Heart left ventricle (tissue), 16 donors: ENCODE results near the gene KDM6B. TPM values are rescaled to one million over a fixed set of nuclear protein-coding genes. Genes with fewer than 3 reads are reported as not detected.
"Not testable (repeated sequence)": the region's sequence is repeated elsewhere in the genome, so short reads cannot be mapped to it uniquely, and the experiment has no call there.

Experiments used
- ATAC-seq, 4 donors: fragments of 200-7000 bp; cut with Tn5 transposase; one replicate each; pipeline ENCODE4 v1.9.1; 2020 to 2022; ENCODE audit warnings: moderate library complexity in 4 of 4, mild to moderate bottlenecking in 3 of 4, moderate number of reproducible peaks in 1 of 4
- DNase-seq, 5 donors: peaks; one replicate each; pipeline ENCODE4 v3.0.0-alpha.2; 2020
- H3K27ac ChIP-seq, 12 donors: fragments of 200-600 bp; sonication (generic) in 4 of 12; one replicate each; pipeline versions ENCODE4 v1.5.0 to v1.8.0; 2016 to 2022; ENCODE audit warnings: mild to moderate bottlenecking in 2 of 12
- H3K27me3 ChIP-seq, 9 donors: fragments of 200-600 bp; sonication (generic) in 2 of 9; one replicate each; pipeline versions ENCODE4 v1.5.1 to v1.8.0; 2016 to 2022; ENCODE audit warnings: mild to moderate bottlenecking in 3 of 9
- H3K36me3 ChIP-seq, 9 donors: fragments of 200-600 bp; sonication (generic) in 2 of 9; one replicate each; pipeline versions ENCODE4 v1.5.0 to v1.8.0; 2018 to 2022; ENCODE audit warnings: mild to moderate bottlenecking in 2 of 9
- H3K4me1 ChIP-seq, 12 donors: fragments of 200-600 bp; sonication (generic) in 4 of 12; one replicate each; pipeline versions ENCODE4 v1.5.0 to v1.8.0; 2016 to 2022; ENCODE audit warnings: mild to moderate bottlenecking in 3 of 12
- H3K4me3 ChIP-seq, 12 donors: fragments of 200-600 bp; sonication (generic) in 4 of 12; one replicate each; pipeline versions ENCODE4 v1.5.0 to v1.8.0; 2017 to 2022; ENCODE audit warnings: mild to moderate bottlenecking in 9 of 12, moderate library complexity in 4 of 12
- H3K9me3 ChIP-seq, 12 donors: fragments of 200-600 bp; sonication (generic) in 4 of 12; one replicate each; pipeline versions ENCODE4 v1.5.0 to v1.8.0; 2016 to 2022; ENCODE audit warnings: mild to moderate bottlenecking in 1 of 12
- POLR2A ChIP-seq, 2 donors: fragments of 450-650 bp; IDR thresholded peaks; one replicate each; pipeline ENCODE4 v1.6.1; 2017; ENCODE audit warnings: antibody characterized with exemption in 2 of 2, mild to moderate bottlenecking in 2 of 2, moderate library complexity in 2 of 2
- WGBS, 4 donors: extraction: QIAGEN DNeasy Blood & Tissue Kit in 2 of 4; methylation state at CpG; one replicate each; pipeline versions ENCODE4 v1.1.5 to v1.1.7; 2013 to 2018; 5-methylcytosine and 5-hydroxymethylcytosine counted together
- intact Hi-C, 10 donors: fragments of 100-400 bp; cut with DNase I; formaldehyde crosslinking; loops; one replicate each; pipeline versions ENCODE4 v1.11.1 to v1.14.2; 2022
- polyA plus RNA-seq, 2 donors: library from polyadenylated mRNA; stranded (reverse); fragments of 200-250 nt; gene quantifications; one replicate each; pipeline ENCODE4 v1.2.3, GENCODE V29; 2013
- total RNA-seq, 9 donors: library from RNA; depleted of rRNA in 2 of 9; stranded (reverse); fragments of >200 nt in 2 of 9; fragmentation: NEBNext Ultra II Directional in 3 of 9; extraction: Animal tissue kit (Norgen Biotek cat#: 25700) in 3 of 9; gene quantifications; one replicate each; pipeline versions ENCODE4 v1.1.0 to v1.2.4, GENCODE V29; 2016 to 2023
- TF ChIP-seq, protein P1 (sequence below), 12 donors: fragments of 200-600 bp; sonication (generic) in 4 of 12; IDR thresholded peaks; one replicate each; pipeline versions ENCODE4 v1.5.0 to v1.8.0; 2018 to 2022; ENCODE audit warnings: antibody characterized with exemption in 12 of 12, mild to moderate bottlenecking in 5 of 12
- donor health status: ischemic (EF 13 %, LVEDD 7.1; RV severe dilation, severe dysfunction).
- donor health status: healthy with polysubstance abuse.
- donor health status: DM: no; HTN: yes; CAD: no.
- donor health status: DM: no; HTN: no; CAD: no.
- donor health status: ischemic (EF 25% LVEDD 6.9; RV normal size, moderate dysfunction).
- donor health status: ischemic (EF 25% LVEDD 5.7; RV mildly dilated, moderate dysfunction).
- donor health status: healthy.
- donor health status: DM: yes; HTN: yes; CAD: no.
- donor health status: ischemic (EF 35%, LVEDD 5.7; RV mildly dilated, moderate dysfunction).
- donor health status: nonischemic (EF 11% LVEDD 7.7; RV severe dilation, severe dysfunction).
- donor health status: DM: yes; HTN: yes; CAD: no.
- donor health status: PGD.
- donor health status: ischemic (EF 29% LVEDD 5.4; RV normal size, mild dysfunction).
- donor health status: nonischemic (EF 23%, LVEDD 6.1; RV moderate dilation, normal function).

Gene KDM6B
- total and polyA plus RNA-seq, 11 donors = 7.4 to 29.3 (median 20.6) TPM

GRCh38 chr17:7862692-7863437 lies 28.8 kb downstream of the KDM6B start:
- intact Hi-C loops = loop anchor here (1.0 to 10.0 kb wide), 12 partner anchors 26 to 194 kb away; partner anchors contain the start of gene CHD3 (in 2 of the 10)
- peaks cover 0 to 4% (median 0%) of the 10 kb centered on the region in 12 donors for H3K9me3 ChIP-seq
- no peaks in the 10 kb centered on the region for H3K27me3 ChIP-seq
- H3K4me1 ChIP-seq = peaks cover 0 to 20% (median 13%) of the 10 kb centered on the region in 12 donors
- TF ChIP-seq, protein P1, sequence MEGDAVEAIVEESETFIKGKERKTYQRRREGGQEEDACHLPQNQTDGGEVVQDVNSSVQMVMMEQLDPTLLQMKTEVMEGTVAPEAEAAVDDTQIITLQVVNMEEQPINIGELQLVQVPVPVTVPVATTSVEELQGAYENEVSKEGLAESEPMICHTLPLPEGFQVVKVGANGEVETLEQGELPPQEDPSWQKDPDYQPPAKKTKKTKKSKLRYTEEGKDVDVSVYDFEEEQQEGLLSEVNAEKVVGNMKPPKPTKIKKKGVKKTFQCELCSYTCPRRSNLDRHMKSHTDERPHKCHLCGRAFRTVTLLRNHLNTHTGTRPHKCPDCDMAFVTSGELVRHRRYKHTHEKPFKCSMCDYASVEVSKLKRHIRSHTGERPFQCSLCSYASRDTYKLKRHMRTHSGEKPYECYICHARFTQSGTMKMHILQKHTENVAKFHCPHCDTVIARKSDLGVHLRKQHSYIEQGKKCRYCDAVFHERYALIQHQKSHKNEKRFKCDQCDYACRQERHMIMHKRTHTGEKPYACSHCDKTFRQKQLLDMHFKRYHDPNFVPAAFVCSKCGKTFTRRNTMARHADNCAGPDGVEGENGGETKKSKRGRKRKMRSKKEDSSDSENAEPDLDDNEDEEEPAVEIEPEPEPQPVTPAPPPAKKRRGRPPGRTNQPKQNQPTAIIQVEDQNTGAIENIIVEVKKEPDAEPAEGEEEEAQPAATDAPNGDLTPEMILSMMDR (IDR thresholded peaks at IDR 0.05) = peak; percentile 69 to 90 (median 83)
- no peak for TF ChIP-seq POLR2A (IDR thresholded peaks at IDR 0.05)
- no peak overlapping the region for H3K27ac ChIP-seq
- H3K4me3 ChIP-seq = no peak overlapping the region
- 36 to 46% (median 40%) methylated on average over 3 of the region's 3 CpGs for WGBS, 4 donors
- DNase-seq (peak in 1 of 5 donors; percentile 49), ATAC-seq (no peak)
- peaks cover 0 to 38% (median 5%) of the 10 kb centered on the region in 9 donors for H3K36me3 ChIP-seq

- 81 to 85% (median 82%) methylated on average over 5 of the region's 5 CpGs for WGBS, 4 donors
- H3K27me3 ChIP-seq, ATAC-seq, H3K4me3 ChIP-seq, H3K27ac ChIP-seq, DNase-seq, H3K9me3 ChIP-seq: not testable (repeated sequence)
- intact Hi-C loops = loop anchor here in 8 of 10 donors (2.0 to 10.0 kb wide), 8 partner anchors 33 to 193 kb away; no protein-coding TSS in a partner anchor
- H3K36me3 ChIP-seq = peaks cover 0 to 41% (median 5%) of the 10 kb centered on the region in 9 donors
- H3K4me1 ChIP-seq = peaks cover 0 to 13% (median 2%) of the 10 kb centered on the region in 12 donors
Observed at GRCh38 chr17:7864384-7864783, 30.4 kb downstream of the KDM6B start.

DNA sequence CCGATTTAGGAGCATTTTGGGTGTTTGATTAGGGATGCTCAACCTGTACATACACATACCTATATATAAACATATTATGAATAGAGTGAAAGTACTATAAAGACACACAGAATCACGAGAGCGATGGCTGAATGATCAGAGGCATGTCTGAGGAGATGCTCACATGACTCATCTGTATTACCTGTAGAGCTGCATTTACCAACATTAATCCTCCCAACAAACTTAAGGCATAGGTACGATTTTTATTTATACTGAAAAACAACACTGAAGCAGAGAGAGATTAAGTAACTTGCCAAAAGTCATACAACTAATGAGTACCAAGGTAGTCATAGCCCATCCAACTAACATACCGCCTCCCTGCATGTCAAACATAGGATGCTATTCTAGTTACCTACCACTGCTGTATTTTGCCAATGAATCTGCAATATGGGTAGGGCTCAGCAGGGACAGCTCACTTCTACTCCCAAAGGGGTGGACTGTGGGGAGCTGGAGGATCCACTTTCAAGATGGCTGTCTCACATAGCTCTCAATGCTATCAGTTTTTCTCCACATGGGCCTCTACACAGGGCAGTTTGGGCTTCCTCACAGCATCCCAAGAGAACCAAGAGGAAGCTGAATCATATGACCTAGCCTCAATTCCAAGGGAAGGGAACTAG lies 31.1 kb downstream of the KDM6B start:
- no peak for ATAC-seq
- 94 to 97% (median 96%) methylated on average over 5 of the region's 5 CpGs for WGBS, 4 donors
- no peak overlapping the region for H3K4me3 ChIP-seq
- peaks cover 0 to 4% (median 0%) of the 10 kb centered on the region in 12 donors for H3K9me3 ChIP-seq
- peaks cover 0 to 13% (median 2%) of the 10 kb centered on the region in 12 donors for H3K4me1 ChIP-seq
- peaks cover 0 to 35% (median 5%) of the 10 kb centered on the region in 9 donors for H3K36me3 ChIP-seq
- no peak for DNase-seq
- no peak for TF ChIP-seq POLR2A (IDR thresholded peaks at IDR 0.05)
- TF ChIP-seq, protein P1 (IDR thresholded peaks at IDR 0.05) = no peak
- H3K27ac ChIP-seq = no peak overlapping the region
- H3K27me3 ChIP-seq = no peaks in the 10 kb centered on the region
- intact Hi-C loops = loop anchor here in 8 of 10 donors (2.0 to 10.0 kb wide), 8 partner anchors 32 to 192 kb away; no protein-coding TSS in a partner anchor

DNA sequence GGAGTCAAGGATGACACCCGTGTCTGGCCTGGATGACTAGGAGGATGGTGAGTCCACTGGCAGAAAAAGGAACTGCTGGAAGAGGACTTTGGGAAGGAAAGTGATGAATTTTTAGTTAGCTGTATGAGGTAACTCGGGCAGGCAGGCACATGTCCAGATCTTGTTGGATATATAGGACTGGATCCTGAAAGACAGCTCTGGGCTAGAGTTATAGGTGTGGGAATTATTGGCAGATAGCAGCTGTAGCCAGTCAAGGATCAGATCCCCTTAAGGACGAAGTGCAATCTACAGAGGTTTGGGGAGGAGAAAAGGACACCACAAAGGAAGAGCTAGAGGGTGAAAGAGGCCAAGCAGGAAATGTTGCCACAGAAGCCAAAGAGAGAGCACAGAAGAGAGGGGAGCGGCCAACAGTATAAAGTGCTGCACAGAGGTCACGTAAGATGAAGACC lies 33.9 kb downstream of the KDM6B start:
- WGBS, 4 donors = 81 to 86% (median 85%) methylated on average over 5 of the region's 5 CpGs
- DNase-seq (no peak), ATAC-seq (no peak)
- H3K4me1 ChIP-seq = peaks cover 0 to 13% (median 0%) of the 10 kb centered on the region in 12 donors
- no peak overlapping the region for H3K4me3 ChIP-seq
- intact Hi-C loops = loop anchor here in 2 of 10 donors (2.0 to 10.0 kb wide), 2 partner anchors 117 to 123 kb away; no protein-coding TSS in a partner anchor
- H3K27ac ChIP-seq = peak overlapping the region in 1 of 12 donors; percentile 24
- peaks cover 0 to 4% (median 0%) of the 10 kb centered on the region in 12 donors for H3K9me3 ChIP-seq
- H3K36me3 ChIP-seq = peaks cover 0 to 18% (median 0%) of the 10 kb centered on the region in 9 donors
- no peak for TF ChIP-seq POLR2A (IDR thresholded peaks at IDR 0.05)
- TF ChIP-seq, protein P1 (IDR thresholded peaks at IDR 0.05) = no peak
- H3K27me3 ChIP-seq = no peaks in the 10 kb centered on the region
